GM13977 (cell line): ENCODE measurements around the gene TLK2.
"Not testable (repeated sequence)": the region's sequence is repeated elsewhere in the genome, so short reads cannot be mapped to it uniquely, and the experiment has no call there.

Experiments used
- DNase-seq: peaks from one replicate; pipeline ENCODE4 v3.0.0; 2012; ENCODE audit warnings: low spot score
- in situ Hi-C: fragments of 300-500 bp; cut with MboI; formaldehyde crosslinking; loops from one replicate; pipeline ENCODE4 v1.12.0; 2022; ENCODE audit warnings: low sequenced_read_pairs, low pct_unique_long_range_greater_than_20kb, mixed read lengths, inconsistent platforms; ENCODE audit not compliant: unreplicated experiment
- TF ChIP-seq, protein P1 (sequence below): IDR thresholded peaks from 2 replicates; pipeline ENCODE4 v1.5.1; 2012; ENCODE audit warnings: mild to moderate bottlenecking, control low read depth; ENCODE audit not compliant: insufficient read depth; ENCODE audit errors: extremely low read depth, missing control alignments

TLK2 gene

DNA sequence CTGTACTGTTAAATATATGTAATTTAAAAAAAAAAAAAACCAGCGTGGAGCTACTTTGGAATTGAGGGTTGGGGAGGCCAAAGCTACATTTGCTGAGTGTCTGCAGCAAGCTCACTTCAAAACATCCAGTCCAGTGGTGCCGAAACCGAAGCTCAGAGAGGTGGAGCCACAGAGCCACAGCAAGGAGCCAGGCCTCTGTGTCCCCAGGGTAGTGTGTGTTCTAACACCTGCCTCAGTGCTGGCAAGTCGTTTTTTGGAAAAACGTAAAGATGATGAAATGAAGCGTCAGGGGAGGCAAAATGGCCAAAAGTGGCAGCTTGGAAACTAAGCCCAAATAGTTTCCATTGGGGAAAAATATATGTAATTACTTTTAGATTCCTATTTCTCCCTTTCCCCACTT lies 112.7 kb downstream of the TLK2 start:
- in situ Hi-C loops, result no loop called here
- no peak for DNase-seq
- TF ChIP-seq, protein P1, sequence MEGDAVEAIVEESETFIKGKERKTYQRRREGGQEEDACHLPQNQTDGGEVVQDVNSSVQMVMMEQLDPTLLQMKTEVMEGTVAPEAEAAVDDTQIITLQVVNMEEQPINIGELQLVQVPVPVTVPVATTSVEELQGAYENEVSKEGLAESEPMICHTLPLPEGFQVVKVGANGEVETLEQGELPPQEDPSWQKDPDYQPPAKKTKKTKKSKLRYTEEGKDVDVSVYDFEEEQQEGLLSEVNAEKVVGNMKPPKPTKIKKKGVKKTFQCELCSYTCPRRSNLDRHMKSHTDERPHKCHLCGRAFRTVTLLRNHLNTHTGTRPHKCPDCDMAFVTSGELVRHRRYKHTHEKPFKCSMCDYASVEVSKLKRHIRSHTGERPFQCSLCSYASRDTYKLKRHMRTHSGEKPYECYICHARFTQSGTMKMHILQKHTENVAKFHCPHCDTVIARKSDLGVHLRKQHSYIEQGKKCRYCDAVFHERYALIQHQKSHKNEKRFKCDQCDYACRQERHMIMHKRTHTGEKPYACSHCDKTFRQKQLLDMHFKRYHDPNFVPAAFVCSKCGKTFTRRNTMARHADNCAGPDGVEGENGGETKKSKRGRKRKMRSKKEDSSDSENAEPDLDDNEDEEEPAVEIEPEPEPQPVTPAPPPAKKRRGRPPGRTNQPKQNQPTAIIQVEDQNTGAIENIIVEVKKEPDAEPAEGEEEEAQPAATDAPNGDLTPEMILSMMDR, result no peak

- in situ Hi-C loops, DNase-seq: not testable (repeated sequence)
These were observed 113.2 kb downstream of the TLK2 start for GRCh38 chr17:62591822-62592221.

DNA sequence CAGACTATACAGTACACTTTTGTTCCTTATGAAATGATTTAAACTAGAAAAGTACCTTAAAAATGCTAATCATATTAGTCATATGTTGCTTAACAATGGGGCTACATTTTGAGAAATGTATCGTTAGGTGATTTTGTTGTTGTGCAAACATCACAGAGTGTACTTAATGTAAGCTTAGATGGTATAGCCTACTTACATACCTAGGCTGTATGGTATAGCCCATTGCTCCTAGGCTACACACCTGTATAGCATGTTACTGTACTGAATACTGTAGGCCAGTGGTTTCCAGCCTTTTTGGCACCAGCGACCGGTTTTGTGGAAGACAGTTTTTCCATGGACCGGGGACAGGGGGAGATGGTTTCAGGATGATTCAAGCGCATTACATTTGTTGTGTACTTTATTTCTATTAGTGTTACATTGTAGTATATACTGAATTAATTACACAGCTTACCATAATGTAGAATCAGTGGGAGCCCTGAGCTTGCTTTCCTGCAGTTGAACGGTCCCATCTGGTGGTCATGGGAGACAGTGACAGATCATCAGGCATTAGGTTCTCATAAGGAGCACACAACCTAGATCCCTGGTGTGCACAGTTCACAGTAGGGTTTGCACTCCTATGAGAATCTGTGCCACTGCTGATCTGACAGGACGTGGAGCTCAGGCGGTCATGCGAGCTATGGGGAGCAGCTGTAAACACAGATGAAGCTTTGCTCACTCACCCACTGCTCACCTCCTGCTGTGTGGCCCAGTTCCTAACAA lies 113.9 kb downstream of the TLK2 start:
- in situ Hi-C loops, result no loop called here
- TF ChIP-seq, protein P1, result no peak
- no peak for DNase-seq

- TF ChIP-seq, protein P1, result no peak
- no peak for DNase-seq
- in situ Hi-C loops, result no loop called here
These were observed 116.9 kb downstream of the TLK2 start for GRCh38 chr17:62595484-62595883.

- in situ Hi-C loops, result no loop called here
- no peak for DNase-seq
- TF ChIP-seq, protein P1, result no peak
These were observed 118.0 kb downstream of the TLK2 start for GRCh38 chr17:62596662-62597061.

DNA sequence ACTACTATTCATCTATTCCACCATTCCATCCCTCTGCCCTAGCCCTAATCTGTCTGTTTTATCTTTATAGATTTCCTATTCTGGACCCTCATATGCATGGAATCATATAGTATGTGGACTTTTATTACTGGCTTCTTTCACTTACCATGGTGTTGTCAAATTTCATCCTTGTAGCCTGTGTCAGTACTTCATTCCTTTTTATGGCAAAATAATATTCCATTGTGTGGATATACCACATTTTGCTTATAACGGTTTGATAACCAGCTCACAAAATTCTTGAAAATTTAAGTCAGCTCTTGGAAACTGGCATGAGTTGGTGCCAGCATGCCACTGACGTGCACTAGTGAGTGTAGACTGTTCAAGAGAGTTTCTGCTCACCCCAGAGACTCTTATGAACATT lies 118.5 kb downstream of the TLK2 start:
- no peak for DNase-seq
- TF ChIP-seq, protein P1, result no peak
- in situ Hi-C loops, result no loop called here

- TF ChIP-seq, protein P1, result no peak
- in situ Hi-C loops, result no loop called here
- DNase-seq, result no peak
These were observed 119.3 kb downstream of the TLK2 start for GRCh38 chr17:62597920-62598319.
